GM21360 (cell line): ENCODE measurements around the gene LRRK1.
"Not testable (repeated sequence)": the region's sequence is repeated elsewhere in the genome, so short reads cannot be mapped to it uniquely, and the experiment has no call there.

ENCODE experiments used
- ATAC-seq: cut with Tn5 transposase; IDR thresholded peaks from one replicate; pipeline ENCODE4 v1.9.1; 2021; ENCODE audit warnings: mild to moderate bottlenecking, moderate library complexity; ENCODE audit not compliant: unreplicated experiment

Gene LRRK1

DNA sequence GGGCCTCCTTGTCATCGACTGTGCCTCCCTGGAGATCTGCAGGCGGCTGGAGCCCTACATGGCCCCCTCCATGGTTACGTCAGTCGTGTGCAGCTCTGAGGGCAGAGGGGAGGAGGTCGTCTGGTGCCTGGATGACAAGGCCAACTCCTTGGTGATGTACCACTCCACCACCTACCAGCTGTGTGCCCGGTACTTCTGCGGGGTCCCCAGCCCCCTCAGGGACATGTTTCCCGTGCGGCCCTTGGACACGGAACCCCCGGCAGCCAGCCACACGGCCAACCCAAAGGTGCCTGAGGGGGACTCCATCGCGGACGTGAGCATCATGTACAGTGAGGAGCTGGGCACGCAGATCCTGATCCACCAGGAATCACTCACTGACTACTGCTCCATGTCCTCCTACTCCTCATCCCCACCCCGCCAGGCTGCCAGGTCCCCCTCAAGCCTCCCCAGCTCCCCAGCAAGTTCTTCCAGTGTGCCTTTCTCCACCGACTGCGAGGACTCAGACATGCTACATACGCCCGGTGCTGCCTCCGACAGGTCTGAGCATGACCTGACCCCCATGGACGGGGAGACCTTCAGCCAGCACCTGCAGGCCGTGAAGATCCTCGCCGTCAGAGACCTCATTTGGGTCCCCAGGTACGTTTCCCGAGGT, 146.5 kb downstream of the LRRK1 start:
- no peak for ATAC-seq

DNA sequence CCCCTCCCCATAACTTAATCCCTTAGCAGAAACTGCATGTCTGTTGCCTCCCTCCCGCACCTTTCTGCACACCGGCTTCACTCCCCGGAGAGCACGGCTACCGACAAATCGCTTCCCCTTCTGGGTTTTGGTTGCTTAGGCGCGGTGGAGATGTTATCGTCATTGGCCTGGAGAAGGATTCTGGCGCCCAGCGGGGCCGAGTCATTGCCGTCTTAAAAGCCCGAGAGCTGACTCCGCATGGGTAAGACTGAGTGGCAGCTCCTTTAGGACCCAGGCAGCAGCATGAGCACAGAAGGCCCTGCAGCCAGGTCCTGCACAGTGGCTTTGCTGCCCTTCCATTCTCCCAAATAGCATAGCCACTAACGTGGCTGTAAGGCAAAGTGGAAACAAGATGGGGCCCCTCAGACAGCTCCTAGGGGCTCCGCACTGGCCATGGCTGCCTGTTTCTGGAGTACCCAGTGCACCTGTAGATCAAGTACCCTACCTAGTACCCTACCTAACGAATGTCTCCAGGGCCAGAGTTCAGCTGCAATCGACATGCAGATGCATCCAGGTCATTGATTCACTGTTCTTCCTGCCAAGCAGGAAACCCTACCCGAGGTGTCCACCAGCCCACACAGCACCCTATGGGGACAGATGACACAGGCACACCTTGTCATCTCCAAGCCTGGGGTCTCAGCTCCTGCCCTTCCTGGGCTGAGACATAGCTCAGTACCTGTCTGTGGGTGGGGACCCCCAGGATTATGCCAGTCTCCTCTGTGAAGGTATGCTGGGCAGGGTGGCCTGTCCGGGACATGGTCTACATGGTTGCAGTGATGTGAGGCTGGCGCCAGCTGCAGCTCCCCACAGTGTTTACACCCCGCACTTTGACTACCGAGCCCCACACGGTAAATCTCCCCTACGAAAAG, 147.6 kb downstream of the LRRK1 start:
- ATAC-seq: no peak

DNA sequence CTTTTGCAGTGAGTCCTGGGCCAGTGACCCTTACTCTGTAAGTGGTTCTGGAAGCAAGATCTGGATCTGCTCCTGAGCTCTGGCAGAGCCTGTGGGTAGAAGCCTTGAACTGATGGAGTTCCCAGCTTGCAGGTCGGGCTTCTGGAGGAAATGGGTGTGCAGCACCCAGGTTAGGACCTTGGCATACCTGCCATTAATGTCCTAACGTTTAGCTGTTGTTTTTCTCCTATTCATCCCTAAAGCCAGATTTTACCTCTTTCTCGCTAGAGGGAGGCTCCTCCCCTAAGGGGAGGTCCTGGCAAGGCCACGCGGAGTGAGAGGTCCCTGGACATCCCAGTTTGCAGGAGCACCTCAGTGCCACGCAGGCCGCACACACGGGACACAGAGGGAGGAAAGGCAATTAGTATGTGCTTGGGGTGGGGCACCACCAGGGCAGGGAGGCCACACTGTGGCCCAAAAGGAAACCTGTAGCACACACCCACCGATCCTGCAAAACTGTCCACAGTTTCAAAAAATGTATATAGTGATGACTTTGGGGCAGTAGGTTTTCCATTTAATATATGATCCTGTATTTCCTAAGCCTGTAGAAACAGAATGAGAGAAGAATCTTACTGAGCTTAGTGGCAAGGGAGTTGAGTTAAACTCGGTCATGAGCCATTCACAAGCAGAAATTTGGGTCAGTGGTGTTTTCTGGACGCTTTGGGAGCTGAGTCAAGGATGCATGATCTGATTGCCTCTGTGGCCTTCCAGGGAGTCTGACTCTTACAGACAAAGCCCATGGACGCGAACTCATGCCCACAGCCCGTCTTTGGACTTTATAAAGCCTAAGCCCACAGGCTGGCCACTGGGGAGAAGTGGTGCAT, 148.7 kb downstream of the LRRK1 start:
- no peak for ATAC-seq

DNA sequence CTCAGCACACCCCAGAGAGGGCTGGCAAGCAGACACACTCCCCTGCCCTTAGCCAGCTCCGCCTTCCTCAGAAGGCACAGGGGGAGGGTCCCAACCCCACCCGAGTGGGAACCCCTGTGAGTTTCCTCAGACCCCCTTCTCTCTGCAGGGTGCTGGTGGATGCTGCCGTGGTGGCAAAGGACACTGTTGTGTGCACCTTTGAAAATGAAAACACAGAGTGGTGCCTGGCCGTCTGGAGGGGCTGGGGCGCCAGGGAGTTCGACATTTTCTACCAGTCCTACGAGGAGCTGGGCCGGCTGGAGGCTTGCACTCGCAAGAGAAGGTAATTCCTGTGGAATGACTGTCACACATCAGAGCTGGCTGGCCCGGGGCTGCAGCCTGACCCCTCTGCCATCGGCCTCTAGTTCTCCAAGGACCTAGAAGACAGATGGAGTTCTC, 149.4 kb downstream of the LRRK1 start:
- ATAC-seq: no peak

DNA sequence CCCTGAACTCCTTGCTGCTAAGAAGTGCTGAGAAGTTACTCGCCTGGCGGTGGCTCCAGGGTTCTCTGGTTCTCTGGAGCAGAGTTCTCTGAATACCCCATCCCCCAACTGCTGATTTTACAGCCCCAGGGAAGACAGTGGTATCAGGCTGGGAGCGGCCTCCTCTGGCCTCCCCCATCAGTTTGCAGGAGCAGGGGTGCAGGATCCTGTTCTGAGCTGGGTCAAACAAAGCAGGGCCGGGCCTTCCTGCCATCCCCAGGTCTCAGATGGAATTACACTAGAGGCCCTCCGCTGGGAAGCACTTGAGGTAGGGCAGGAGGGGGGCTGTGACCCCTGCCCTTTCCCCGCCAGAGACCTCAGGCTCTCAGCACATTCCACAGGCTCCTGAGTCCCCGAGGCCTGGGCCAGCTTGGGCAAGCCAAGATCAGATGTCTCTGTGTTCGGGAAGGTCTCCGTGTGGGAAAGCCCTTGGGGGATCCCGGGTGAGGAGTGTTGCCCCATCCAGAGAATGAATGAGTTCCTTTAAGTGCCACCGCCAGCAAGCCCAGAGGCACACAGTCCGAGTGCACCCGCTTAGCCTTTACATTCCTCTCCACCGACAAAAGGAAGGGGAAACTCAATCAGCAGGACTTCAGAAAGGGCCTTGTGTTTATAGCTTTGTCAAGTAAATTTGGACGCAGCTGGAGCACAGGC, 149.9 kb downstream of the LRRK1 start:
- no peak for ATAC-seq

DNA sequence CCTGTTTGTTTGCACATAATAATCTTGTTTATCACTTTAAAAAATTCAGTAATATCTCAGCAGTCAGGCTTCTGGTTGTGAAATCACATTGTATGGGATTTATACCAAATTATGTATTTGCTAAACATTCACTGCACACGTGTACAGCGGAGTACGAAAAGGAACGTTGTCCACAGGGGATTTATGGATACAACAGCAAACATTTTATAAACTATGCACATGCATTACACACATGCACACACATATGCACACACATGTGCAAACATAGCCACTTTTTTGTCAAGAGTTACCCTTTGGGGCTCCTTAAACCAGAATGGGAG, 150.5 kb downstream of the LRRK1 start:
- no peak for ATAC-seq

DNA sequence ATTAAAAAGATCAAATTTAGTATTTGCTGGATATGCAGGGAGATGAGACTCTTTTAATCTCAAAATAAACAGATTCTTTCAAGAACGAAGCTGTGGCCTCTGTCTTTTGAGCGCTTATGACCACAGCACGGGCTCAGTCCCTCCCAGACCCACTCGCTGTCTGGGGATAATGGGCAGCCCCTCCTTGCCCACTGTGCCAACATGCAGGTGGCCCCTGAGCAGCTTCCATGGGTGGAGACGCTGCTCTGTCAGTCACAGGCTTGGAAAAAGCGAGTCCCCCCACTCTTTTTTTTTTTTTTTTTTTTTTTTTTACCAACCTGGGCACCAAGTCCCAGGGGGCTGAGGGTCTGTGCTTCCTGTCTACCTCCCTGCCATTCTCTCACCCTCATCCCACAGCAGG, 150.9 kb downstream of the LRRK1 start:
- ATAC-seq: no peak

DNA sequence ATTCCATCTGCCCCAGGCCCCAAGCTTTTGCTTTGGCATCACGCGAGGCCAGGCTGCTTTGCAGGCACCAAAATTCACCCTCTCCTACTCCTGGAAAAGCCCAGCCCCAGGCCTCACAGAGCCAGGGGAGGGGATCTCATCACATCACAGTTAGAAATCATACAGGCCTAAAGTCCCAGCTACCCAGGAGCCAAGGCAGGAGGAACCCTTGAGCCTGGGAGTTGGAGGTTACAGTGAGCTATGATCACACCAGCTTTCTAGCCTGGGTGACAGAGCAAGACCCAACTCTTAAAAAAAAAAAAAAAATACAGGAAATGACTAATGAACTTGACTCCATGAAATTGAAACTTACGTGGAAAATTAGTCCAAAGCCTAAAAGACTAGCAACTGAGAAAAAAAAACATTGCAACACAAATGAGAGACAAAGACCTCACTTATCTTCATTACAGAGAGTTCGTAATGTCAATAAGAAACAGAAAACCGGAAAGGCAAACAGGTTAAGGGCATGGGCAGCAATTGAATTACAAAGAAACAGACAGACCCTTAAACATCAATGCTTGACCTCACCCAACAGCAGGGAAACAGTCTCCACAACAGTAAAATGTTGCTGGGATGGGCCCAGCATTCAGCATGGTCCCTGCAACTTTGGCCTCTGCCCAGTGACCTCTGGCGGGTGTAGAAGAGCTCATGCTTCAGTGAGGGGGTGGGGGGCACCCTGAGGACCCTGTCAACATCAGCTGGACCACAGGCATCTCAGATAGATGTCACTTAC, 151.5 kb downstream of the LRRK1 start:
- ATAC-seq: no peak

DNA sequence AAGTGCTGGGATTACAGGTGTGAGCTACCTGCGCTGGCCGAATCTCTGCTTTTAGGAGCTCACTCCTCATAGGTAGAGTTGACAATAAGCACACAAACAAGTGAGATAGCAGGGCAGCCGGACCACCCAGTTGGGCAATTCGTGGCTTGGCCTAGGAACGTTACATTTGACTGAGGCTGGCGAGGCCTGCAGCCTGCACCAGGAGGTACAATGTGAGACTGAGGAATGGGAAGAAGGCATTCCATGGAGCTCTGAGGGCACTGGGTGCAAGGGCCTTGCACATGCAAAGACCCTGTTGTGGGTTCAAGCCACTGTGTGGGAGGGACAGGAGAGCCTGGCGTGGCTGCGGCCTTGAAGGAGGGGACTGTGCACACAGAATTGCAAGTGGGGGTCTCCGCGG, 152.5 kb downstream of the LRRK1 start:
- no peak for ATAC-seq

DNA sequence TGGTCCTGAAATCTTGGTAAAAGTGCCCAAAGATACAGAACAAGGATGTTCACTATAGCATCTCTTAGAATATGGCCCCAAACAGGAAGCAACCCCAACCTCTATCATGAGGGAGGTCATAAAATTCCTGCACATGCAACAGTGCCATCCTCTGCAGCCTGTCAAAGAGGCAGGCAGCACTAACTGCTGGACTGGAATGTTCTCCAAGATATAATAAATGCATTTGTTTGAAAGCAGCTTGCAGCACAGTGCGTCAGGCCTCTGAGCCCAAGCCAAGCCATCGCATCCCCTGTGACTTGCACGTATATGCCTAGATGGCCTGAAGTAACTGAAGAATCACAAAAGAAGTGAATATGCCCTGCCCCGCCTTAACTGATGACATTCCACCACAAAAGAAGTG, 153.1 kb downstream of the LRRK1 start:
- ATAC-seq: not testable (repeated sequence)

DNA sequence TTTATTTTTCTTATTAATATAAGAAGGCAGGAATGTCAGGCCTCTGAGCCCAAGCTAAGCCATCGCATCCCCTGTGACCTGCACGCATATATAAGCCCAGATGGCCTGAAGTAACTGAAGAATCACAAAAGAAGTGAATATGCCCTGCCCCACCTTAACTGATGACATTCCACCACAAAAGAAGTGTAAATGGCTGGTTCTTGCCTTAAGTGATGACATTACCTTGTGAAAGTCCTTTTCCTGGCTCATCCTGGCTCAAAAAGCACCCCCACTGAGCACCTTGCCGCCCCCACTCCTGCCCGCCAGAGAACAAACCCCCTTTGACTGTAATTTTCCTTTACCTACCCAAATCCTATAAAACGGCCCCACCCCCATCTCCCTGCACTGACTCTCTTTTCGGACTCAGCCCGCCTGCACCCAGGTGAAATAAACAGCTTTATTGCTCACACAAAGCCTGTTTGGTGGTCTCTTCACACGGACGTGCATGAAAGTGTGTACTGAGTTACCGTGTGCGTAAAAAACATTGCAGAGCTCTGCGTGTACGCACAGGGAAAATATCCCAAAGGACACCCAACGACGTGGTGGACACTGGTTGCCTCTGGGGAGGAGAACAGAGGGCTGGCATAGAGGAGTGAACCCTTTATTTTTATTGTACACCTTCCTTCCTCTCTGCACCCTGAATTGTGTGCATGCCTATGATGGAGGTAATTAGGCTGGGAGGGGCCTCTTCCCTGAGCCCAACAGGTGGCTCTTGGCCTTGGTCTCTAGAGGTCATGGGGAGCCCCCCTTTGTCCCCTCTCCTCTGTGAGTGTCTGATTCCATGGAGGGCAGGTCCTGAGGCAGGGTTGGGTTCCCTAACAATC, 158.9 kb downstream of the LRRK1 start:
- not testable (repeated sequence) for ATAC-seq

DNA sequence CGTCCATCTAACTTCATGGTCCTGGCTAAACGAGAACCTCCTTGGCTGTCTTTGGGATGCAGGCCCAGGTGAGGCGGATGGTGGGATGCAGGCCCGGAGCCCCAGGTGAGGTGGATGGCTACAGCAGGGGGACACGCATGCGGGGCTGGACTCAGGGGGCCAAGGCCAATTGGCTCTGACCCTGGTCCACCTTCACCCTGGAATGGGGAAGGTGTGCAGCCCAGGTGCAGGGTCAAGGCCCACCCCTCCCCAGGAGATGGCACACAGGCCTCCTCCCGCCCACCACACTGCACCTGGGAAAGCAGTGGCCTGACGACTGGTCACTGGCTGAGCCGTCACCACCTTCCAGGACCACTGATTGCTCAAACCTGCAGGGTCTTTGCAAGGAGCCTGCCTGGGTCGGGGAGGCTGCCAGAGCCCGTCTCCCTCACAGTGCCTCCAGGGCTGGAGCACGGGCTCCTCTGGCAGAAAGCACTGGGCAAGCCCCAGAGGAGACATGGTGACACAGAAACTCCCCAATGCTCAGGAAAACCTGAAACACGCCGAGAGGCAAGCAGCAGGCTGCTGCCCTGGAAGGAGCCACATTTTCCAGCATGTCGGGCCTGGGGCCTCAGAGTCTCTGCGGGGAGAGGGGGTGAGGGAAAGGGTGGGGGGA, 159.6 kb downstream of the LRRK1 start:
- no peak for ATAC-seq

DNA sequence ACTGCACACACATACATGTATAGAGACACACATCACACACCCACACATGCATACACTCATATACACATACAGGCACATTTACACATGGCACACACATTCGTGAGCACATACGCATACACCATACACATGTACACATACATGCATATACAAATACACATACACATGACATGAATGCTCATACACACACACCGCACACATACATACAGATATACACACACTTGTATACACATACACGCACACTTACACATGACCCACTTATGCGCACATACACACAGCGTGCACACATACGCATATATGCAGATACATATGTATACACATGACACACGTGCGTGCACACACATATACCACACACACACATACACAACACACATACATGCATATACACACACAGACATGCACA, 162.7 kb downstream of the LRRK1 start:
- ATAC-seq: no peak

DNA sequence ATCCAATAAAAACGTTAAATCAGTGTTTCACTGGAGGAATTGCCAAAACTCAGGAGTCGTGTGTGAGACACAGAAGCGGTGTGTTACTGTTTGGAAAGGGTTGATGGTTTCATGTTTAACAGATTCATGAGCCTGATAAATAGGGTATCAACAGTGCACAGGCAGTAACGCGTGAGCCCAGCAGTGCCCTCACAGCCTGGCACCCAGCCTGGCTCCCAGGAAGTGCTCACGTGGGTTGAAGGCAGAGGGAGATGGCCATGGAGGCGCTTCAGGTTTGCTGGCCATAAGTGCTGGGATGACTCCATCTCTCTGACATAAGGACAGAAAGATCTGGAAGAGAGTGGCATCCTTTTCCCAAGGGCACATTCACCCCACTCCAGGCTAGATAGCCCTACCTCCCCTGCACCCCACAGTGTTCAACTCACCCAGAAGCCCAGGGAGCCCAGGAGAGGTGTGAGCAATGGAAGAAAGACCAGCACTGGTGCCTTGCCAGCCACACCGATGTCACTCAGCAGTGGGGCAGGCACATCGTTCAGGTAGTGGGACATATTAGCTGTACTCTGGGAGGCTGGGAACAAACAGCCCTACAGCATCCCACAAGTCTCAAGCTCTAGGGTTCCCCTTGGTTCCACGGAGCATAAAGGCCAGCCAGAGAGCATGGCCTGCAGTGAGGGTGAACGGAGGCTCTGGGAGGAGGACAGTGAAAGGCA, 164.3 kb downstream of the LRRK1 start:
- no peak for ATAC-seq

DNA sequence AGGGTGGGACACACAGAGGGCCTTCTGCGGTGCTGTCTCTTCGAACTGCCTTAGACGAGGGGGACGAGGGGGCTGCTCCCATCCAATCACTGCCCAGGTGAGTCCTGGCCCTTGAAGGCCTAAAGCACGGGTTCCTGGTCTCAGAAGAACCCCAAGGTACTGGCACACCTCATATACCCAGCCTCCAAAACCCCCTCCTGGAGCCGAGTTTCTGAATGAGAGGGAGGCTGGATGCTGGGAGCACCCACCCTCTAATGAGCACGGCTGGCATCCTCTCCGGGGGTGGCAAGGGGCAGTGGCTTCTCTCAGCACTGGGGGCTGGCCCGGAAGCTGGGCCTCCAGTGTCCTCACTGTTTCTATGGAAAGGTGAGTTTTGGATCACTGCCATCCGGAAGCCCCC, 165.6 kb downstream of the LRRK1 start:
- no peak for ATAC-seq

DNA sequence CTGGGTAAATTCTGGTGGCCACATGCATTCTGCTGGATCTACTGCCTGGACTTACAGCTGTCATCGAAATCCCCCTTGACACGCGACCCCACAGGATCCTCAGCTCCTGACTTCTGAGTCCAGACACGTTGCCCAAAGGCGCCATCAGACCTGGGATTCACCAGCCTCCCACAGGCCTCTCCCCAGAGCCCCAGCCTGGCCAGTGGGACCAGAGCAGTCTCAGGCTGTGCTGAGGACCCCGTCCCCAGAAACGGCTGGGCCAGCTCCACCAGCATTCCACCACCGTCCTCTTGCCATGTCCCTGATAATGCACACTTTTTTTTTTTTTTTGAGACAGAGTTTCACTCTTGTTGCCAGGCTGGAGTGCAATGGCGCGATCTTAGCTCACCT, 166.1 kb downstream of the LRRK1 start:
- ATAC-seq: no peak

DNA sequence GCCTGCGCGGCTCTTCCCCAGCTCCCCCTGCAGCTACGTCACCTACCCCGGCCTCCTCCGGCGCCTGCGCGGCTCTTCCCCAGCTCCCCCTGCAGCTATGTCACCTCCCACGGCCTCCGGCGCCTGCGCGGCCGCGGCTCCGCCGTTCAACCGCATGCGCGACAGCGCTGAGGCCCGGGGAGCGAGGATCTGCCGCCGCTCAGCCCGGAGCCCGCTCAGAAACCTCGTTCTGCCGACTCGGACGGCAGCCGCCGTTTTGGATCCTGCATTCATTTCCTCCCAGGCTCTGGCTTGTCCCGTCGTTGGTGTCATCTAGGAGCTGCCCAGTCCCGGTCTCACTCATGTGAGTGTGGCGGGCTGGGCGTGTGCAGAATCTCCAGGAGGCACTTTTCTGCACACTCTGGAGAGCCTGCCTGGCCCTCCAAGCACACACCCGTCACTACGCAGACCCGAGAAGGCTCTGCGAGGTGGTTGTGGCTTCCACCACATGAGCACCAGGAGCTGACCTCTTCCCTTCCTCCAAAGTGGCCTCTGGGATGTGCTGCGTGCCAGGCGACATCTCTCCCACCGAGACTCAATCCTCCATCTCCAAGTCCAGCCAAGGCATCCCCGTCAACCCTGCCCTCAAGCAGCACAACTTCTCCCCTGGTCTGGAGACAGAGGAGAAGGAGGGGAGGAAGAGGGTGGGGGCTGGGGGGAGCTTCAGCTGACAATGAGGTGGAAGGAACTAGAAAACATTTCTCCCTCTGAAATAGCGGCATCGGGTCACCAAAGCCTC, 167.4 kb downstream of the LRRK1 start:
- no peak for ATAC-seq
